HEK293T (cell line): Measurements from ENCODE around the gene GCNA.
"Not testable (repeated sequence)": the region's sequence is repeated elsewhere in the genome, so short reads cannot be mapped to it uniquely, and the experiment has no call there.

Experiments
- ARNT ChIP-seq: fragments of 450-650 bp; IDR thresholded peaks from 2 replicates; pipeline ENCODE4 v1.6.1; 2017; ENCODE audit warnings: mild to moderate bottlenecking
- BHLHE40 ChIP-seq: fragments of 450-650 bp; IDR thresholded peaks from 2 replicates; pipeline ENCODE4 v1.6.1; 2016; ENCODE audit warnings: mild to moderate bottlenecking, moderate library complexity, borderline replicate concordance
- FOXK2 ChIP-seq: fragments of 450-650 bp; IDR thresholded peaks from 2 replicates; pipeline ENCODE4 v1.6.1; 2016; ENCODE audit warnings: mild to moderate bottlenecking
- FOXM1 ChIP-seq: fragments of 450-650 bp; IDR thresholded peaks from 2 replicates; pipeline ENCODE4 v1.6.1; 2017; ENCODE audit warnings: mild to moderate bottlenecking, borderline replicate concordance
- HDGF ChIP-seq: fragments of 450-650 bp; IDR thresholded peaks from 2 replicates; pipeline ENCODE4 v1.6.1; 2017; ENCODE audit warnings: antibody characterized with exemption, borderline replicate concordance
- L3MBTL2 ChIP-seq: fragments of 450-650 bp; conservative IDR thresholded peaks from 2 replicates; pipeline ENCODE4 v1.6.1; 2016; ENCODE audit warnings: mild to moderate bottlenecking
- NFRKB ChIP-seq: fragments of 450-650 bp; IDR thresholded peaks from 2 replicates; pipeline ENCODE4 v1.6.1; 2016; ENCODE audit warnings: mild to moderate bottlenecking, moderate library complexity
- PKNOX1 ChIP-seq: fragments of 450-650 bp; IDR thresholded peaks from 2 replicates; pipeline ENCODE4 v1.6.1; 2016
- SP1 ChIP-seq: fragments of 450-650 bp; IDR thresholded peaks from 2 replicates; pipeline ENCODE4 v1.6.1; 2017
- SUZ12 ChIP-seq: fragments of 450-650 bp; IDR thresholded peaks from 2 replicates; pipeline ENCODE4 v1.6.1; 2016; ENCODE audit warnings: mild to moderate bottlenecking
- TARDBP ChIP-seq: fragments of 450-650 bp; IDR thresholded peaks from 2 replicates; pipeline ENCODE4 v1.6.1; 2016

GRCh38 chrX:71662654-71663053 is 84.4 kb downstream of the GCNA start:
- not testable (repeated sequence) for TF ChIP-seq SP1, TARDBP, ARNT, FOXK2, BHLHE40, SUZ12, FOXM1, L3MBTL2, NFRKB, HDGF, PKNOX1
